Esophagus muscularis mucosa (tissue), 4 donors: Measurements from ENCODE around the gene KPNA4. TPM values are rescaled to one million over a fixed set of nuclear protein-coding genes. Genes with fewer than 3 reads are reported as not detected.

ENCODE experiments used
- DNase-seq: peaks from one replicate; pipeline ENCODE4 v3.0.0-alpha.2; 2017; ENCODE audit errors: extremely low spot score
- H3K27ac ChIP-seq, 4 donors: fragments of 200-600 bp; sonication (generic); replicated peaks in 1 of 4; 1 replicate in 3 of 4; 2 replicates in 1 of 4; pipeline ENCODE4 v1.5.1; 2016 to 2019; ENCODE audit warnings: mild to moderate bottlenecking in 1 of 4
- H3K27me3 ChIP-seq, 4 donors: fragments of 200-600 bp; sonication (generic); one replicate each; pipeline versions ENCODE4 v1.5.1 to v1.6.0; 2016 to 2019
- H3K36me3 ChIP-seq, 4 donors: fragments of 200-600 bp; sonication (generic); one replicate each; pipeline ENCODE4 v1.5.1; 2016 to 2019
- H3K4me1 ChIP-seq, 4 donors: fragments of 200-600 bp; sonication (generic); one replicate each; pipeline ENCODE4 v1.5.1; 2016 to 2019
- H3K4me3 ChIP-seq, 4 donors: fragments of 200-600 bp; sonication (generic); 1 replicate in 2 of 4; 2 replicates in 2 of 4; pipeline ENCODE4 v1.5.1; 2016 to 2019; ENCODE audit warnings: mild to moderate bottlenecking in 4 of 4, moderate library complexity in 1 of 4
- H3K9me3 ChIP-seq, 4 donors: fragments of 200-600 bp; sonication (generic); 1 replicate in 3 of 4; 2 replicates in 1 of 4; pipeline ENCODE4 v1.5.1; 2016 to 2019
- CTCF ChIP-seq, 3 experiments: fragments of 200-600 bp in 2 of 3; fragments of 450-650 bp in 1 of 3; sonication (generic) in 2 of 3; IDR thresholded peaks; one replicate each; pipeline ENCODE4 v1.5.1; 2017 to 2019; ENCODE audit warnings: antibody characterized with exemption in 3 of 3, mild to moderate bottlenecking in 2 of 3, moderate library complexity in 1 of 3
- EP300 ChIP-seq: sonication (generic); formaldehyde crosslinking; IDR thresholded peaks from one replicate; pipeline ENCODE4 v1.6.1; 2017; ENCODE audit warnings: antibody characterized with exemption
- POLR2A ChIP-seq: fragments of 450-650 bp; IDR thresholded peaks from one replicate; pipeline ENCODE4 v1.6.1; 2017; ENCODE audit warnings: antibody characterized with exemption, moderate library complexity, mild to moderate bottlenecking, low read depth
- POLR2AphosphoS5 ChIP-seq, 2 donors: sonication (generic); formaldehyde crosslinking; IDR thresholded peaks; one replicate each; pipeline ENCODE4 v1.6.1; 2017; ENCODE audit warnings: antibody characterized with exemption in 2 of 2
- WGBS: methylation state at CpG from one replicate; pipeline ENCODE4 v1.1.5; 2018; 5-methylcytosine and 5-hydroxymethylcytosine counted together
- intact Hi-C: fragments of 100-400 bp; cut with DNase I; formaldehyde crosslinking; loops from one replicate; pipeline ENCODE4 v1.15.1; 2023
- total RNA-seq, 4 donors: library from RNA; depleted of rRNA; stranded (reverse); fragments of >200 nt; gene quantifications; one replicate each; pipeline versions ENCODE4 v1.1.0 to v1.2.1, GENCODE V29; 2016

Gene KPNA4
- total RNA-seq, 4 donors from 2014 or later: 48.2 to 60.6 (median 55.3) TPM

DNA sequence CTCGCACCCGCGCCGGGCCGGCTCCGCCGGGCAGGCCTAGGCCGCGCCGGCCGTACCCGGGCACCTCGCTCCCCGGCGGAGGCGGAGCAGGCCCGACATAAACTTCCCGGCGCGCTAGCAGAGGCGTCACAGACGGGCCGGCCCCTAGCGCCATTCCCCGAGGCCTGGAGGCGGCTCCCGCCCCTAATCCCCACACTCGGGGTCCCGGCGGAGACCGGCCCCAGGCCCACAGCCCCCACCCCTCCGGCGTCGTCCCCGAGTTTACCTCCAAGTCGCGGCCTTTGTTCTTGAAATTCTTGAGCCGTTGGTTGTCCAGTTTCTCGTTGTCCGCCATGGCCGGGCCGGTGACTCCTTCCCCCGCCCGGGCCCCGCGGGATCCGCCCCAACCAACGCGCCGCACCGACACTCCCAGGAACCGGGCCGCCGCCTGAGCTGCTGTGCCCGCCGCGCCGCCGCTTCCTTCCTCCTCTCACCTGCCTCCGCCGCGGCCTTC is 376 bp downstream of the KPNA4 start:
- H3K4me3 ChIP-seq: peak overlapping the region; percentile 85 to 96 (median 90)
- H3K9me3 ChIP-seq: no peaks in the 10 kb centered on the region
- peak; percentile 94 for DNase-seq
- intact Hi-C loops: loop anchor here (5.0 to 10.0 kb wide), 2 partner anchors 160 to 192 kb away; partner anchors contain the start of gene PPM1L
- no peak for TF ChIP-seq EP300
- TF ChIP-seq POLR2AphosphoS5 (IDR thresholded peaks at IDR 0.05): no peak
- TF ChIP-seq POLR2A: no peak
- TF ChIP-seq CTCF (IDR thresholded peaks at IDR 0.05): no peak
- peaks cover 0 to 8% (median 3%) of the 10 kb centered on the region in 4 donors for H3K36me3 ChIP-seq
- peaks cover 47 to 62% (median 55%) of the 10 kb centered on the region in 4 donors for H3K4me1 ChIP-seq
- WGBS: under 1% methylated on average over 52 of the region's 62 CpGs
- no peaks in the 10 kb centered on the region for H3K27me3 ChIP-seq
- peak overlapping the region; percentile 98 to 99 (median 99) for H3K27ac ChIP-seq

- DNase-seq: no peak
- intact Hi-C loops: loop anchor here (10.0 kb wide), 1 partner anchor 160 kb away; no protein-coding TSS in a partner anchor
- H3K4me1 ChIP-seq: peaks cover 53 to 68% (median 61%) of the 10 kb centered on the region in 4 donors
These were observed 986 bp downstream of the KPNA4 start for GRCh38 chr3:160564258-160564911.

GRCh38 chr3:160562952-160563351 is 2.4 kb downstream of the KPNA4 start:
- H3K4me3 ChIP-seq: peak overlapping the region in 2 of 4 donors; percentile 85 to 86
- WGBS: 85% methylated on average over 3 of the region's 3 CpGs
- no peak for DNase-seq
- H3K4me1 ChIP-seq: peaks cover 66 to 79% (median 75%) of the 10 kb centered on the region in 4 donors
- no peak overlapping the region for H3K27ac ChIP-seq
- peaks cover 0 to under 1% (median 0%) of the 10 kb centered on the region in 4 donors for H3K36me3 ChIP-seq
- no peak for TF ChIP-seq POLR2AphosphoS5 (IDR thresholded peaks at IDR 0.05)
- TF ChIP-seq POLR2A: no peak
- no peak for TF ChIP-seq EP300
- TF ChIP-seq CTCF (IDR thresholded peaks at IDR 0.05): no peak
- no peaks in the 10 kb centered on the region for H3K9me3 ChIP-seq
- intact Hi-C loops: loop anchor here (10.0 kb wide), 1 partner anchor 158 kb away; no protein-coding TSS in a partner anchor
- H3K27me3 ChIP-seq: no peaks in the 10 kb centered on the region

More at GRCh38 chr3:160564258-160564911, 986 bp downstream of the KPNA4 start:
- H3K4me3 ChIP-seq: peak overlapping the region; percentile 85 to 96 (median 90)
- WGBS: 6% methylated on average over 10 of the region's 34 CpGs
- peak overlapping the region; percentile 98 to 99 (median 99) for H3K27ac ChIP-seq
- no peaks in the 10 kb centered on the region for H3K9me3 ChIP-seq
- no peaks in the 10 kb centered on the region for H3K27me3 ChIP-seq
- TF ChIP-seq EP300 (no peak), POLR2AphosphoS5 (IDR thresholded peaks at IDR 0.05) (no peak), CTCF (IDR thresholded peaks at IDR 0.05) (no peak), POLR2A (no peak)
- H3K36me3 ChIP-seq: peaks cover 0 to 8% (median 3%) of the 10 kb centered on the region in 4 donors

DNA sequence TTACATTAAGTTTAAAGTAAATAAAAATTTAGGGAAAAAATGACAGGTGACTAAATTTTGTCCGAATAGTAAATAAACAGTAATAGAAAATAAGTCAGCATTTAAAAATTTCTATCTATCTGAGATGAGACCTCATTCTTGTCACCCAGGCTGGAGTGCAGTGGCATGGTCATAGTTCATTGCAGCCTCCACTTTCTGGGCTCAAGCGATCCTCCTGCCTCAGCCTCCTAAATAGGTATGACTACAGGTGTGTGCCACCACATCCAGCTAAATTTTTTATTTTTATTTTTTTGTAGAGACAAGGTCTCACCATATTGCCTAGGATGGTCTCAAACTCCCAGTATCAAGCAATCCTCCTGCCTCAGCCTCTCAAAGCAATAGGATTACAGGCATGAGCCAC is 7.8 kb downstream of the KPNA4 start:
- no peak for DNase-seq
- Histone ChIP-seq H3K36me3 (no peaks in the 10 kb centered on the region), H3K4me1 (peaks cover 61 to 82% (median 78%) of the 10 kb centered on the region in 4 donors), H3K27me3 (no peaks in the 10 kb centered on the region), H3K9me3 (no peaks in the 10 kb centered on the region), H3K4me3 (no peak overlapping the region), H3K27ac (no peak overlapping the region)
- intact Hi-C loops: no loop called here
- TF ChIP-seq POLR2A (no peak), CTCF (IDR thresholded peaks at IDR 0.05) (no peak)
- over 99% methylated on average over 2 of the region's 2 CpGs for WGBS
